Fibroblast of villous mesenchyme (primary cell): ENCODE measurements around the gene F13A1. TPM values are rescaled to one million over a fixed set of nuclear protein-coding genes. Genes with fewer than 3 reads are reported as not detected.

Source experiments
- DNase-seq: peaks from one replicate; pipeline ENCODE4 v3.0.0-alpha.2; 2010; ENCODE audit warnings: low read depth
- H3K4me3 ChIP-seq: 2 replicates; pipeline ENCODE4 v1.5.1; 2011; ENCODE audit warnings: low read depth, mild to moderate bottlenecking, low read length
- total RNA-seq: library from RNA; depleted of rRNA; stranded (reverse); fragments of >200 nt; gene quantifications from 2 replicates; pipeline ENCODE4 v1.2.3, GENCODE V29; 2012
- TF ChIP-seq, protein P1 (sequence below): IDR thresholded peaks from 2 replicates; pipeline ENCODE4 v1.5.1; 2012; ENCODE audit warnings: low read depth, mild to moderate bottlenecking, low read length; ENCODE audit not compliant: insufficient read depth

F13A1 gene
- under 0.01 TPM in 1 of 2 replicates, not detected in the other for total RNA-seq

GRCh38 chr6:6319952-6320811 lies at the start of gene F13A1:
F13A1 (minus strand) TSS chr6:6320662; CDS start chr6:6318664, 1,998 bp downstream.
- TF ChIP-seq, protein P1, sequence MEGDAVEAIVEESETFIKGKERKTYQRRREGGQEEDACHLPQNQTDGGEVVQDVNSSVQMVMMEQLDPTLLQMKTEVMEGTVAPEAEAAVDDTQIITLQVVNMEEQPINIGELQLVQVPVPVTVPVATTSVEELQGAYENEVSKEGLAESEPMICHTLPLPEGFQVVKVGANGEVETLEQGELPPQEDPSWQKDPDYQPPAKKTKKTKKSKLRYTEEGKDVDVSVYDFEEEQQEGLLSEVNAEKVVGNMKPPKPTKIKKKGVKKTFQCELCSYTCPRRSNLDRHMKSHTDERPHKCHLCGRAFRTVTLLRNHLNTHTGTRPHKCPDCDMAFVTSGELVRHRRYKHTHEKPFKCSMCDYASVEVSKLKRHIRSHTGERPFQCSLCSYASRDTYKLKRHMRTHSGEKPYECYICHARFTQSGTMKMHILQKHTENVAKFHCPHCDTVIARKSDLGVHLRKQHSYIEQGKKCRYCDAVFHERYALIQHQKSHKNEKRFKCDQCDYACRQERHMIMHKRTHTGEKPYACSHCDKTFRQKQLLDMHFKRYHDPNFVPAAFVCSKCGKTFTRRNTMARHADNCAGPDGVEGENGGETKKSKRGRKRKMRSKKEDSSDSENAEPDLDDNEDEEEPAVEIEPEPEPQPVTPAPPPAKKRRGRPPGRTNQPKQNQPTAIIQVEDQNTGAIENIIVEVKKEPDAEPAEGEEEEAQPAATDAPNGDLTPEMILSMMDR = no peak
- no peak within 1 kb of the TSS for H3K4me3 ChIP-seq
- no peak for DNase-seq

DNA sequence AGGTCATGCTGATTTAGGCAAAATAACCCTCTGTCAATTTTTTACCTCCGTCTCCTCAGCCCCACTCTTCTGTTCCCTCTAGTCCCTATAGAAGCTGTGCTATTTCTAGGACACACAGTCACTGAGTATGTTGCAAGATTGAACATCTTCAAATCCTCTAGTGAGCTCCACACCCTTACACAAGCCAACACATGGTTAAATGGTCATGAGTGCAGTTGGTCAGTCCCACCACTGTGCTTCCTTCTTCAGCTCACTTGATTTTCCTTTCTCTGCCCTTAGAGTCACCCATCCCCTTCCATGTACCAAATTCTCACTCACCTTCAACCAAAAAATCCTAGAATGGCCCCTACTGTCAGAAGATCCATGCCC lies 48.2 kb upstream of the F13A1 start:
- no peak for DNase-seq
- H3K4me3 ChIP-seq = no peak overlapping the region
- TF ChIP-seq, protein P1 = no peak

DNA sequence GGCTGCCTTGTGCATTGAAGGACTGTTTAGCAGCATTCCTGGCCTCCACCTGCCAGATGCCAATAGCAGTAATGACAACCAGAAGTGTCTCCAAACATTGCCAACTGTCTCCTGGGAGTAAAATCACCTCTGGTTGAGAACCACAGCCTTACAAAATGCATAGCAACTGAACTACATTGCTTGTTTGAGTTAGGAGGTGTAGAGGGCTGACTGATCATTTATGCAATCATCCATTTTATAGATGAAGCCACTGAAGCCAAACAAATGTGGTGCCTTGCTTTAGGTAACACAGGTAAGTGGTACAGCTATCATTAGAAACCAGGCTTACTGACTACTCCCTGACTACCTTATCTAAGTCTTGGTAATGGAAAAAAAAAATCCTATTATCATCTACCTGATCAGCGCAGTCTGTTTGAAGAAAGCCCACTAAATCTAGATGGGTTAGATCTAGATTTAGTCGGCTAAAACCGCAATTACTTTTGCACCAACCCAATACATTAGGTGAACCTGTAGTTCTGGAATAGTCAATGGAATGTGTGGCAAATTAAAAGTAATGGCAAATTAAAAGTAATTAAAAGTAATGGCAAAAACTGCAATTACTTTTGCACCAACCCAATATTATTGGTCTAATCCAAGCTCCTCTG lies 47.7 kb upstream of the F13A1 start:
- DNase-seq = no peak
- H3K4me3 ChIP-seq = no peak overlapping the region
- TF ChIP-seq, protein P1 = no peak

DNA sequence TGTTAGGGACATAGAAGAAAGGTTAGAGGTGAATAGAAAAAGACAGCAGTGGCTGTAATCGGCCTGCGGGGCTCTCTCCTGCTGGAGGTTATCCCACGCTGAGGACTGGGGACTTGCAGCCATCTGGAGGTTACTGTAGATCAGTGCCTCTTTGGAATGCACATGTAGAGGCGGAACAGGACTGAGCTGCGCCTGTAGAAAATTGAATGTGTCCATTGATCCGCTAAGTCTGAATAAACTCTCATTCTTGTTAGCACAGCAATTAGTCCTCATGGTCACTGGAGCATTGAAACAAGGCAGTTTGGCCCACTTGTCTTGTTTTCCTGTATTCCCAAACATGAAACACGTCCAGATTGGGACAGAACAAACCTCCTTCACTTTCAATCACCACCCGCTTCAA lies 46.3 kb upstream of the F13A1 start:
- no peak overlapping the region for H3K4me3 ChIP-seq
- no peak for DNase-seq
- TF ChIP-seq, protein P1 = no peak

DNA sequence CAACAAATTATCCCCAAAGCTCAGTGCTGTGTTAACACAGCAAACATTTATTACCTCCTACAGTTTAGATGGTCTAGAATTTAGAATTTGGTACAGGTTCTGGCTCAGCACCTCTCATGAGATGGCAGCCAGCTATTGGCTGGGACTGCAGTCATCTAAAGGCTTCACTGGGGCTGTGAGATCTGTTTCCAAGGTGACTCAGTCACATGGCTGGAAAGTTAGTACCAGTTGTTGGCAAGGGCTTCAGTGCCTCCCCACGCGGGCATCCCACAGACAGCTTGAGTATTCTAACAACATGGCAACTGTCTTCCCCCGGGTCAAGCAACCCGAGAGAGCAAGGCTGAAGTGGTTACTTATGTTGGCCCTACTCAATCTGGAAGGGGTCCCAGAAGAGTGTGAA lies 44.8 kb upstream of the F13A1 start:
- TF ChIP-seq, protein P1 = no peak
- DNase-seq = no peak
- H3K4me3 ChIP-seq = no peak overlapping the region

- TF ChIP-seq, protein P1 = no peak
- no peak for DNase-seq
- H3K4me3 ChIP-seq = no peak overlapping the region
These were observed 41.8 kb upstream of the F13A1 start for GRCh38 chr6:6362056-6362840.
